Measurements from ENCODE around the gene LSM7. TPM values are rescaled to one million over a fixed set of nuclear protein-coding genes. Genes with fewer than 3 reads are reported as not detected.

LSM7 gene
- total and polyA plus RNA-seq, 5 experiments from 2014 or later = 99.1 to 197 (median 187) TPM

- POLR2A ChIA-PET = interaction anchor here (0.5 to 0.9 kb wide), 4 partner anchors 17 to 320 kb away, joined by 3 to 5 read pairs (median 3); no protein-coding TSS in a partner anchor
Measured at GRCh38 chr19:2341244-2341751, 12.9 kb upstream of the LSM7 start.

DNA sequence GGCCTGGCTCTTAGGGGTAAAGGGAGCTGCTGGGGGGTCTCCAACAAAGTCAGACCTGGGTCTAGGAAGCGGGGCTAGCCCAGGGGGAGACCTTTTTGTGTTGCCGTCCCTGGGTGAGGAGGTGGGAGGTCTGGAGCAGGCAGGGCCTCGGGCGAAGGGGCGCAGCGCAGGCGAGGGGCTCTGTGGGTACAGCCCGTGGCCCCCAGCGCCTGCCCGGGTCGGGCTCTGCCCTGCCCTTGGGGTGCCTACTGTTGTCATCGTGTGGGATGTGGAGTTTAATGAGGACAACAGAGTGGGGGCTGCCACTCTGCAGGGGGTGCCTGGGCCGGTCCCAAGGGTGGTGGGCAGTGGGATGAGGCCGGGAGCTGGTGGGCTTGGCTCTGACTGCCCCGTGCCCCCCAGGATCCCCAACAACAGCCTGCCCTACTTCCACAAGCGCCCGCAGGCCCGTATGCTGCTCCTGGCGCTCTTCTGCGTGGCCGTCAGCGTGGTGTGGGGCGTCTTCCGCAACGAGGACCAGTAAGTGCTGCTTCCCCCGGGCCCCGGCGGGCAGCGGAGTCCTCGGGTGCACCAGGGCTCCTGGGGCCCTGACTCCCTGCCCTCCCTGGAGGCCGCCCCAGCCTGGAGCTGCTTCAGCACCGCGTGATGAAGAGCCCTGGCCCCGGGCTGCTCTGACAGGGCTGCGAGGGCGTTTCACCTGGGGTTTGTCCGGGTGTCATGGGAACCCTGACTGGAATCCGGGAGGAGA lies 12.3 kb upstream of the LSM7 start:
- no peak for ATAC-seq
- no peaks in the 10 kb centered on the region for H3K27me3 Mint-ChIP-seq
- POLR2A ChIA-PET = interaction anchor here (0.5 to 0.9 kb wide), 3 partner anchors 16 to 321 kb away, joined by 3 read pairs; no protein-coding TSS in a partner anchor
- no peak overlapping the region for H3K4me3 Mint-ChIP-seq
- H3K4me1 Mint-ChIP-seq = peaks cover 13 to 20% (median 15%) of the 10 kb centered on the region in 4 donors
- H3K27ac Mint-ChIP-seq = no peak overlapping the region
- DNase-seq = no peak
- peaks cover 0 to 14% (median 6%) of the 10 kb centered on the region in 3 donors for H3K36me3 Mint-ChIP-seq
- H3K9me3 Mint-ChIP-seq = no peaks in the 10 kb centered on the region

More at GRCh38 chr19:2341244-2341751, 12.9 kb upstream of the LSM7 start:
- Mint-ChIP-seq H3K27me3 (no peaks in the 10 kb centered on the region), H3K9me3 (no peaks in the 10 kb centered on the region), H3K4me1 (peaks cover 7 to 14% (median 10%) of the 10 kb centered on the region in 4 donors), H3K4me3 (no peak overlapping the region), H3K36me3 (peaks cover 0 to 17% (median under 1%) of the 10 kb centered on the region in 3 donors), H3K27ac (no peak overlapping the region)
- ATAC-seq = no peak
- DNase-seq = no peak

GRCh38 chr19:2339644-2340310 lies 11.4 kb upstream of the LSM7 start:
- POLR2A ChIA-PET = no interaction called here
- ATAC-seq = no peak
- Mint-ChIP-seq H3K27me3 (no peaks in the 10 kb centered on the region), H3K36me3 (peaks cover 0 to 11% (median 6%) of the 10 kb centered on the region in 3 donors), H3K27ac (no peak overlapping the region), H3K4me1 (peaks cover 13 to 27% (median 18%) of the 10 kb centered on the region in 4 donors), H3K9me3 (no peaks in the 10 kb centered on the region), H3K4me3 (no peak overlapping the region)
- no peak for DNase-seq

DNA sequence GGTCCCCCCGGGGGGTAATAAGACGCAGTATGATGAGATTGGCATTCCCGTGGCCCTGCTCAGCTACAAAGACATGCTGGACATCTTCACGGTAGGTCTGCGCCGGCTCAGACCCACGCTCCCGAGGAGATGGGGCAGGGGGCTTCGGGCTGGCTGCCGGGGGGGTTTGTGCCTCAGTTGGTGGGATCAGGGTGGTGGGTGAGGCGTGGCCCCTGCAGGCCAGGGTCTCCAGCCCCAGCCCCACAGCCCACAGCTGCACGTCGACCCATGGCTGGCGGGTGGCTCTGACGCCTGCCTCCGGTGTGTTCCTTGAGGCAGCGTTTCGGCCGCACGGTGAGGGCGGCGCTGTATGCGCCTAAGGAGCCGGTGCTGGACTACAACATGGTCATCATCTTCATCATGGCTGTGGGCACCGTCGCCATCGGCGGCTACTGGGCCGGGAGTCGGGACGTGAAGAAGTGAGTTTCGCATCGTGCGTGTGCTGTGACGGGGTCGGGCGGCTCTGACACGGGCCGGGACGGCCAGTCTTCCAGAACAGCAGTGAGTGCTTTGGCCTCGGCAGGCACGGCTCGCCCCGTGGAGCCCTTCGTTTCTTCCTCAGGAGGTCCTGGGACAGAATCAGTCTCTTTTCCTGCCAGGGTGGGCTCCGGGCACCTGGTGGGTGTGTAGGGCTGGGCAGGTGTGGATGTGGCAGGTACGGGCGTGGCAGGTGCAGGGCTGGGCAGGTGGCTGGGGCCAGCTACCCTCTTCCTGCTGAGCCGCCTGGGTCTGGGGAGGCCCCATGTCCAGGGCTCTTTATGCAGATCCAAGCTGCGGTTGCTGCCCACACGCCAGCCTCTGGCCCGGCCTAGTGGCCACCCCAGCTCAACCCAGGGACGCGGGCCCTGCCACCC lies 10.6 kb upstream of the LSM7 start:
- Mint-ChIP-seq H3K27me3 (no peaks in the 10 kb centered on the region), H3K36me3 (peaks cover 0 to 11% (median 6%) of the 10 kb centered on the region in 3 donors), H3K27ac (no peak overlapping the region), H3K4me3 (no peak overlapping the region), H3K4me1 (peaks cover 13 to 27% (median 20%) of the 10 kb centered on the region in 4 donors), H3K9me3 (no peaks in the 10 kb centered on the region)
- ATAC-seq (no peak), DNase-seq (no peak)
- POLR2A ChIA-PET = interaction anchor here (0.6 to 0.8 kb wide), 2 partner anchors 14 to 322 kb away, joined by 3 read pairs; no protein-coding TSS in a partner anchor

- H3K9me3 Mint-ChIP-seq = no peaks in the 10 kb centered on the region
- peaks cover 16 to 35% (median 26%) of the 10 kb centered on the region in 4 donors for H3K4me1 Mint-ChIP-seq
- no peaks in the 10 kb centered on the region for H3K27me3 Mint-ChIP-seq
- H3K4me3 Mint-ChIP-seq = no peak overlapping the region
- peak overlapping the region in 1 of 10 donors; percentile 21 for H3K27ac Mint-ChIP-seq
- DNase-seq = no peak
- POLR2A ChIA-PET = interaction anchor here (0.6 kb wide), 2 partner anchors 52 to 321 kb away, joined by 3 to 6 read pairs; no protein-coding TSS in a partner anchor
- ATAC-seq = no peak
- H3K36me3 Mint-ChIP-seq = peaks cover 0 to 11% (median 6%) of the 10 kb centered on the region in 3 donors
Measured at GRCh38 chr19:2338055-2338615, 9.7 kb upstream of the LSM7 start.

GRCh38 chr19:2337329-2337707 lies 8.9 kb upstream of the LSM7 start:
- H3K4me1 Mint-ChIP-seq = peaks cover 18 to 40% (median 31%) of the 10 kb centered on the region in 4 donors
- POLR2A ChIA-PET = no interaction called here
- no peaks in the 10 kb centered on the region for H3K27me3 Mint-ChIP-seq
- peak overlapping the region in 1 of 10 donors; percentile 75 for H3K27ac Mint-ChIP-seq
- H3K36me3 Mint-ChIP-seq = peaks cover 0 to 11% (median 6%) of the 10 kb centered on the region in 3 donors
- H3K9me3 Mint-ChIP-seq = no peaks in the 10 kb centered on the region
- ATAC-seq (no peak), DNase-seq (no peak)
- no peak overlapping the region for H3K4me3 Mint-ChIP-seq

DNA sequence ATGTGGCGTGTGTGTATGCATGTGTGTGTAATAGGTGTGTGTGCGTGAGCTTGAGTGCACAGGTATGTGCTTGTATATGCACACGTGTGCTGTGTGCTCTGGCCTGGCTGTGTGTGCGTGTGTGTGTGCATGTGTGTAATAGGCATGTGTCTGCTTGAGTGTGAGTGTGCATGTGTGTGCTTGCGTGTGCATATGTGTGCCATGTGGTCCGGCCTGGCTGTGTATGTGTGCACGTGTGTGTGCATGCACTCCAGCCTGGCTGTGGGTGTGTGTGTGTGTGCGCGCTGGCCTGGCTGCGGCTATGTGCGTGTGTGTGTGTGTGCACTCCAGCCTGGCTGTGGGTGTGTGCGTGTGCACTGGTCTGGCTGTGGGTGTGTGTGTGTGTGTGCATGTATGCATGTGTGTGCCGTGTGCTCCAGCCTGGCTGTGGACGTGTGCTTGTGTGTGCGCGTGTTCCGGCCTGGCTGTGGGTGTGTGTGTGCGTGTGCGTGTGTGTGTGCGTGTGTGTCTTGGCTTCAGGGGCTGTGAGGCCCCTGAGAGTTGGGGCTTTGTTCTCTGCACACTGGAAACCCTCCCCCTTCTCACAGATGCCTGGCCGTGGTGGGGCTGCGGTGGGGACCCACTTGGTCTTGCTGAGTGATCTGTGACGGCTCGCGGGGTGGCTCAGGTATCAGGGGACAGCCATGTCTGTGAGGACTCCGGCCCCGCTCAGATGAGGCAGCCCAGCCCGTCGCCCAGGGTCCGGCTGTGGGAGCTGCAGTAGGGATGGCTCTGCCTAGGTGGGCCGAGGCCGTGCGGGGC lies 8.3 kb upstream of the LSM7 start:
- H3K4me3 Mint-ChIP-seq = no peak overlapping the region
- peaks cover 21 to 46% (median 37%) of the 10 kb centered on the region in 4 donors for H3K4me1 Mint-ChIP-seq
- DNase-seq (no peak), ATAC-seq (no peak)
- no peaks in the 10 kb centered on the region for H3K9me3 Mint-ChIP-seq
- POLR2A ChIA-PET = interaction anchor here (0.5 kb wide), 1 partner anchor 179 kb away, joined by 3 read pairs; no protein-coding TSS in a partner anchor
- no peaks in the 10 kb centered on the region for H3K27me3 Mint-ChIP-seq
- H3K27ac Mint-ChIP-seq = peak overlapping the region in 7 of 10 donors; percentile 4 to 86 (median 62)
- H3K36me3 Mint-ChIP-seq = peaks cover 0 to 11% (median 6%) of the 10 kb centered on the region in 3 donors

DNA sequence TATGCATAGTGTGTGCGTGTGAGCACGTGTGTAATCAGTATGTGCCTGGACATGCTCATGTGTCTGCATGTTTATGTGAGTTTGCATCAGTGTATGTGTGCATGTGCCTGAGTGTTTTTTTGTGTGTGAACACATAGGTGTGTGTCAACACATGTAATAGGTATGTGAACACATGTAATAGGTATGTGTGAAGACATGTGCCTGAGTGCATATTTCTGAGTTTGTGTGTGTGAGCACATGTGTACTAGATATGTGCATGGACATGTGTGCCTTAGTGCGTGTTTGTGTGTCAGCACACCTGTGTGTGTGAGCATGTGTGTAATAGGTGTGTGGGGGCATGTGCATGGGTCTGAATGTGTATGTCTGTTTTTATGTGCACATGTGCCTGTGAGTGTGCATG lies 7.5 kb upstream of the LSM7 start:
- no peak for ATAC-seq
- Mint-ChIP-seq H3K36me3 (peaks cover 0 to 8% (median 6%) of the 10 kb centered on the region in 3 donors), H3K27me3 (no peaks in the 10 kb centered on the region), H3K4me3 (peak overlapping the region in 5 of 10 donors; percentile 11 to 43 (median 26)), H3K4me1 (peaks cover 26 to 53% (median 46%) of the 10 kb centered on the region in 4 donors), H3K9me3 (no peaks in the 10 kb centered on the region), H3K27ac (peak overlapping the region; percentile 3 to 93 (median 80))
- POLR2A ChIA-PET = no interaction called here
- DNase-seq = no peak

- ATAC-seq (no peak), DNase-seq (peak in 3 of 10 donors; percentile 26 to 34 (median 27))
- Mint-ChIP-seq H3K36me3 (peaks cover 0 to 8% (median 6%) of the 10 kb centered on the region in 3 donors), H3K4me1 (peaks cover 30 to 60% (median 52%) of the 10 kb centered on the region in 4 donors), H3K9me3 (no peaks in the 10 kb centered on the region), H3K27me3 (no peaks in the 10 kb centered on the region), H3K4me3 (peak overlapping the region in 4 of 10 donors; percentile 11 to 43 (median 30)), H3K27ac (peak overlapping the region; percentile 3 to 93 (median 80))
- POLR2A ChIA-PET = no interaction called here
Measured at GRCh38 chr19:2334986-2335846, 6.8 kb upstream of the LSM7 start.

DNA sequence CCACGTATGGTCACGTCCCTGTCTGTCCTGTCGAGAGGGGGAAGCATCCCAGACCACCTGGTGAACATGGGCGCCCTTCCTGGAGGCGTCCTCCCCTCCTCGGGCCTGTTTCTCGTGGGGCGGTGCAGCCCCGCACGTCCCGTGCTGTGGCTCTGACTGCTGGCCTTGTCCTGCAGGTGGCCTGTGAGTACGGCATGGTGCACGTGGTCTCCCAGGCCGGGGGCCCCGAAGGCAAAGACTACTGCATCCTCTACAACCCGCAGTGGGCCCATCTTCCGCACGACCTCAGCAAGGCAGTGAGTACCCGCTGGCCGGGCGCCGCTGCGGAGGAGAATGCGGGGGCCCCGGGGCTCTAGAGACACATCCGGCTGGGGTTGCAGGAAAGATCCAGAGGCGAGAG lies 6.0 kb upstream of the LSM7 start:
- no peak for DNase-seq
- Mint-ChIP-seq H3K4me3 (peak overlapping the region in 2 of 10 donors; percentile 8 to 10), H3K4me1 (peaks cover 36 to 67% (median 59%) of the 10 kb centered on the region in 4 donors), H3K9me3 (no peaks in the 10 kb centered on the region), H3K27me3 (no peaks in the 10 kb centered on the region), H3K36me3 (peaks cover 0 to 8% (median 6%) of the 10 kb centered on the region in 3 donors), H3K27ac (peak overlapping the region in 9 of 10 donors; percentile 37 to 90 (median 72))
- POLR2A ChIA-PET = interaction anchor here (1.2 to 2.2 kb wide), 2 partner anchors 49 to 142 kb away, joined by 3 to 8 read pairs; partner anchors contain the start of gene GADD45B
- ATAC-seq = no peak
